ENCODE results near the gene MBIP. TPM values are rescaled to one million over a fixed set of nuclear protein-coding genes. Genes with fewer than 3 reads are reported as not detected.

The MBIP gene
- total and polyA plus RNA-seq, 2 experiments from 2014 or later: 24.4 to 49.7 TPM

DNA sequence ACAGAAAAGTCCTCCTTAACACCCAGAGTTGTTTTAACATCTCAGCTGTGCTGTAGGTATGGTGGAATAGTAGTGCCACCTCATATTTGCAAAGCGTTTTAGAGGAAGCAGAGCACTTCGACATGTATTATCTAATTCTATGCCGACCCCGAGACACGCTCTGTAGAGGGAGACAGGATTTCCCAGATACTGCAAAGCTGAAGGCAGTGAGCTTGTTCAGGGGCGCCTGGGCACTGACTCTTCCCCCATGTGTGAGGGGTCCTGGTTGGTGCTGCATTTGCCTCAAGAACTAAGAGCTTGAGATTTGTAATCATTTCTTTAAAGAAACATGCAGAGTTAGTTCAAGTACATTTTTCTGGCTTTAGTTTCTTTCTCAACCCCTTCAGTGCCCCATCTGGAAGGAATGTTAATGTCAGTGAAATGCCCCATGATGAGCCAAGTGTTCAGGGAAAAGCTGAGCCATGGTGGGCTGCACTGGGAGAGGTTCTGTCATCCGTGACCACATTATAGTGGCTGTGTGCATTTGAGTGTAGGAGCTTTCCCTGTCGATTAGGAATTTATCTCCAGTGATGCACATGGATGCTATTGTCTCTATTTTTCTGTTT, 66.3 kb downstream of the MBIP start:
- no peaks in the 10 kb centered on the region for H3K79me2 ChIP-seq (replicated peaks; ENCODE audit: insufficient read depth)
- H3K27me3 ChIP-seq (ENCODE audit: insufficient read depth): no peaks in the 10 kb centered on the region
- no peak overlapping the region for H3K4me2 ChIP-seq
- H2AFZ ChIP-seq: peak overlapping the region; percentile 60
- no peaks in the 10 kb centered on the region; the same call in 1 of the 2 replicates for H3K36me3 ChIP-seq (ENCODE audit: insufficient read depth)
- Mint-ChIP-seq H3K36me3 (ENCODE audit: low read depth) (peaks cover 5% of the 10 kb centered on the region; the same call in 1 of the 3 replicates), H3K4me1 (peaks cover 3% of the 10 kb centered on the region; the same call in 2 of the 3 replicates), H3K27me3 (ENCODE audit: insufficient read depth, low read depth, poor library complexity) (no peaks in the 10 kb centered on the region), H3K9me3 (peaks cover 9% of the 10 kb centered on the region), H3K27ac (no peak overlapping the region), H3K4me3 (no peak overlapping the region)
- H4K20me1 ChIP-seq (replicated peaks; ENCODE audit: insufficient read depth): no peaks in the 10 kb centered on the region
- ATAC-seq (peak; percentile 84), DNase-seq (ENCODE audit: low spot score) (peak; percentile 76)
- peaks cover 5% of the 10 kb centered on the region; the same call in 1 of the 2 replicates for H3K4me1 ChIP-seq (ENCODE audit: insufficient read depth)
- H3F3A ChIP-seq (replicated peaks; ENCODE audit: low read depth): no peaks in the 10 kb centered on the region
- H3K9me2 ChIP-seq (ENCODE audit: insufficient read depth): no peaks in the 10 kb centered on the region
- H3K4me3 ChIP-seq: no peak overlapping the region
- TF ChIP-seq, protein P1, sequence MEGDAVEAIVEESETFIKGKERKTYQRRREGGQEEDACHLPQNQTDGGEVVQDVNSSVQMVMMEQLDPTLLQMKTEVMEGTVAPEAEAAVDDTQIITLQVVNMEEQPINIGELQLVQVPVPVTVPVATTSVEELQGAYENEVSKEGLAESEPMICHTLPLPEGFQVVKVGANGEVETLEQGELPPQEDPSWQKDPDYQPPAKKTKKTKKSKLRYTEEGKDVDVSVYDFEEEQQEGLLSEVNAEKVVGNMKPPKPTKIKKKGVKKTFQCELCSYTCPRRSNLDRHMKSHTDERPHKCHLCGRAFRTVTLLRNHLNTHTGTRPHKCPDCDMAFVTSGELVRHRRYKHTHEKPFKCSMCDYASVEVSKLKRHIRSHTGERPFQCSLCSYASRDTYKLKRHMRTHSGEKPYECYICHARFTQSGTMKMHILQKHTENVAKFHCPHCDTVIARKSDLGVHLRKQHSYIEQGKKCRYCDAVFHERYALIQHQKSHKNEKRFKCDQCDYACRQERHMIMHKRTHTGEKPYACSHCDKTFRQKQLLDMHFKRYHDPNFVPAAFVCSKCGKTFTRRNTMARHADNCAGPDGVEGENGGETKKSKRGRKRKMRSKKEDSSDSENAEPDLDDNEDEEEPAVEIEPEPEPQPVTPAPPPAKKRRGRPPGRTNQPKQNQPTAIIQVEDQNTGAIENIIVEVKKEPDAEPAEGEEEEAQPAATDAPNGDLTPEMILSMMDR (conservative IDR thresholded peaks at IDR 0.05; ENCODE audit: low read depth in 2 of 2): peak; percentile 40 to 56
- TF ChIP-seq NANOG (IDR thresholded peaks at IDR 0.05; ENCODE audit: borderline replicate concordance): no peak
- H3K27ac ChIP-seq (ENCODE audit: low read depth): no peak overlapping the region

Other genes with a start within 250 kb of the MBIP start
- not detected in 2 replicates for gene PTCSC3, start 143.9 kb downstream of the MBIP start, total RNA-seq (2014; rRNA removed; shearing (Covaris generic))
- not detected in 2 replicates for gene PTCSC3, start 143.9 kb downstream of the MBIP start, polyA plus RNA-seq (2016; fragmentation: Nextera tagmentation; extraction: Ambion mirVana)
- not detected in 2 replicates for gene NKX2-1, start 199.6 kb upstream of the MBIP start, total RNA-seq (2014; rRNA removed; shearing (Covaris generic))
- gene NKX2-1, start 199.6 kb upstream of the MBIP start, polyA plus RNA-seq (2016; fragmentation: Nextera tagmentation; extraction: Ambion mirVana): not detected in 2 replicates